SU-DHL-6 (cell line): ENCODE data around the gene PINK1.

ENCODE experiments used
- H2AFZ ChIP-seq: fragments of 200-600 bp; sonication (generic); 2 replicates; pipeline ENCODE4 v1.6.1; 2014; ENCODE audit warnings: low read depth, mild to moderate bottlenecking, moderate library complexity, mixed read lengths, antibody characterized with exemption, low read length; ENCODE audit not compliant: severe bottlenecking
- H3F3A ChIP-seq: fragments of 200-600 bp; shearing (Covaris generic); 2 replicates; pipeline ENCODE4 v1.6.0; 2016; ENCODE audit warnings: antibody characterized with exemption, mild to moderate bottlenecking; ENCODE audit not compliant: insufficient read depth
- H3K27ac ChIP-seq: fragments of 200-600 bp; sonication (generic); 2 replicates; pipeline ENCODE4 v1.5.1; 2016; ENCODE audit warnings: low read depth, mild to moderate bottlenecking, low read length, moderate library complexity, mixed read lengths
- H3K27me3 ChIP-seq: fragments of 200-600 bp; sonication (generic), shearing (Covaris generic); 2 replicates; pipeline ENCODE4 v1.6.0; 2014; ENCODE audit warnings: mild to moderate bottlenecking, low read length
- H3K36me3 ChIP-seq: fragments of 200-600 bp; sonication (generic); 2 replicates; pipeline ENCODE4 v1.6.1; 2014; ENCODE audit warnings: mild to moderate bottlenecking, low read length, mixed read lengths
- H3K4me2 ChIP-seq: fragments of 300-600, 200-600 bp; shearing (Covaris generic), sonication (generic); 2 replicates; pipeline ENCODE4 v1.6.0; 2014; ENCODE audit warnings: low read length, low read depth, mild to moderate bottlenecking; ENCODE audit not compliant: poor library complexity, severe bottlenecking
- H3K4me3 ChIP-seq: fragments of 200-600 bp; sonication (generic); 2 replicates; pipeline ENCODE4 v1.5.1; 2014; ENCODE audit warnings: antibody characterized with exemption, low read length, mild to moderate bottlenecking, mixed read lengths; ENCODE audit not compliant: insufficient read depth, poor library complexity, severe bottlenecking
- H3K79me2 ChIP-seq: fragments of 200-600 bp; sonication (generic); 2 replicates; pipeline ENCODE4 v1.6.1; 2014; ENCODE audit warnings: mild to moderate bottlenecking, low read length, moderate library complexity; ENCODE audit not compliant: insufficient read depth
- H3K9ac ChIP-seq: fragments of 200-600 bp; sonication (generic); 2 replicates; pipeline ENCODE4 v1.7.0; 2014; ENCODE audit warnings: mild to moderate bottlenecking, low read length
- H3K9me2 ChIP-seq: fragments of 200-600 bp; sonication (generic); replicated peaks from 2 replicates; pipeline ENCODE4 v1.6.1; 2014; ENCODE audit warnings: low read length; ENCODE audit not compliant: insufficient read depth
- H3K9me3 ChIP-seq: fragments of 200-600 bp; sonication (generic); 2 replicates; pipeline ENCODE4 v1.6.1; 2014; ENCODE audit warnings: low read length, mixed read lengths; ENCODE audit not compliant: insufficient read depth
- H4K20me1 ChIP-seq: fragments of 200-600 bp; sonication (generic); 2 replicates; pipeline ENCODE4 v1.6.1; 2014; ENCODE audit warnings: low read depth, mild to moderate bottlenecking, antibody characterized with exemption, low read length, moderate library complexity, mixed read lengths
- EZH2phosphoT487 ChIP-seq: fragments of 200-600 bp; sonication (generic), shearing (Covaris generic); conservative IDR thresholded peaks from 2 replicates; pipeline ENCODE4 v1.6.1; 2018; ENCODE audit warnings: mild to moderate bottlenecking, antibody characterized with exemption, low read length, moderate library complexity, mixed read lengths
- TF ChIP-seq, protein P1 (sequence below): fragments of 200-600 bp; sonication (generic); IDR thresholded peaks from one replicate; pipeline ENCODE4 v1.5.1; 2017; ENCODE audit warnings: antibody characterized with exemption, mild to moderate bottlenecking, low read length, moderate library complexity; ENCODE audit not compliant: insufficient read depth, poor library complexity, severe bottlenecking

PINK1 gene

DNA sequence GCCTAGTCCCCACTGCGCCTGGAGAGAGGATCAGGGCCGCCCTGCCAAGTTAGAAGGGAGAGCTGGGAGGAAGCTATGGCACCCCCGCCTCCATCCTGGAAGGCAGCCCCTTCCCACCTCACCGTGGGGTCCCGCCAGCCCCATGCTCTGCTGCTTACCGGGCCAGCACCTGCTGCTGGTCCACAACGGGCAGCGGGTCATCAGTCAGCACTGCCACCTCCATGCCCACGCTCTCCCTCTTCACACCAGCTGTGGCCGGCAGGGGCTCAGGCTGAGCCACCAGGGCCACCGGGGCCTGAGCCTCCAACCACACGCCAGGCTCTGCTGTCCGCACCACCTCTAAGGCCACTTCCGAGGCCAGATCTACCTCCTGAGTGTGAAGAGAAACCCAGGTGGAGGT lies 51.4 kb downstream of the PINK1 start:
- TF ChIP-seq, protein P1, sequence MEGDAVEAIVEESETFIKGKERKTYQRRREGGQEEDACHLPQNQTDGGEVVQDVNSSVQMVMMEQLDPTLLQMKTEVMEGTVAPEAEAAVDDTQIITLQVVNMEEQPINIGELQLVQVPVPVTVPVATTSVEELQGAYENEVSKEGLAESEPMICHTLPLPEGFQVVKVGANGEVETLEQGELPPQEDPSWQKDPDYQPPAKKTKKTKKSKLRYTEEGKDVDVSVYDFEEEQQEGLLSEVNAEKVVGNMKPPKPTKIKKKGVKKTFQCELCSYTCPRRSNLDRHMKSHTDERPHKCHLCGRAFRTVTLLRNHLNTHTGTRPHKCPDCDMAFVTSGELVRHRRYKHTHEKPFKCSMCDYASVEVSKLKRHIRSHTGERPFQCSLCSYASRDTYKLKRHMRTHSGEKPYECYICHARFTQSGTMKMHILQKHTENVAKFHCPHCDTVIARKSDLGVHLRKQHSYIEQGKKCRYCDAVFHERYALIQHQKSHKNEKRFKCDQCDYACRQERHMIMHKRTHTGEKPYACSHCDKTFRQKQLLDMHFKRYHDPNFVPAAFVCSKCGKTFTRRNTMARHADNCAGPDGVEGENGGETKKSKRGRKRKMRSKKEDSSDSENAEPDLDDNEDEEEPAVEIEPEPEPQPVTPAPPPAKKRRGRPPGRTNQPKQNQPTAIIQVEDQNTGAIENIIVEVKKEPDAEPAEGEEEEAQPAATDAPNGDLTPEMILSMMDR, result no peak
- TF ChIP-seq EZH2phosphoT487, result no peak
- H2AFZ ChIP-seq, result no peak overlapping the region
- no peak overlapping the region for H3K4me3 ChIP-seq
- no peaks in the 10 kb centered on the region for H3K36me3 ChIP-seq
- no peaks in the 10 kb centered on the region for H3K27me3 ChIP-seq
- no peaks in the 10 kb centered on the region for H3K9me3 ChIP-seq
- H3K9me2 ChIP-seq, result no peaks in the 10 kb centered on the region
- H4K20me1 ChIP-seq, result no peaks in the 10 kb centered on the region
- H3K79me2 ChIP-seq, result no peaks in the 10 kb centered on the region
- H3K4me2 ChIP-seq, result no peak overlapping the region
- no peak overlapping the region for H3K27ac ChIP-seq
- H3K9ac ChIP-seq, result no peak overlapping the region
- H3F3A ChIP-seq, result no peaks in the 10 kb centered on the region

DNA sequence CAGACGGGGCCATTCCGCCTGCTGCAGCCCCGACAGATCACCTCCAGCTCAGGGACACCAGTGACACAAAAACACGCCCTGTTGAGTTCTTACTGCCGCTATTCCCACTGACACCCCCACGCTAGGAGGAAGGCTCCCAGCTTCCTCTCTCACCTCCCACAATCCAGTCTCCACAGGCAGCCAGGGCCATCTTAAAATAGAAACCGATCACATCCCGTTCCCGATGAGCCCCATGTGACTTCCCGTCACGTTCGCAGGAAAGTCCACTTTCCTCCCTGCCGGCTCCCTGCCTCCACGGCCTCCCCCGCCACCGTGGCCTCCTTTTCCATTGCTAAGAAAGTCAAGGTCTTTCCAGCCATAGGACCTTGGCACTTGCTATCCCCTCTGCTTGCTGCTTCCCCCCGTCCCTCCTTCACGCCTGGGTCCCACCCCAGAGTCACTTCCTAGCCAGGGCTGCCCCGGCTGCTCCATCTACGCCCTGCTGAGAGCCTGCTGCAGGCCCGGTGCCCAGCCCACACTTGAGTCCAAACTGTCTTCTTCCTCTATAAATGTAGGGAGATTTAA lies 51.9 kb downstream of the PINK1 start:
- no peak overlapping the region for H3K9ac ChIP-seq
- no peak overlapping the region for H2AFZ ChIP-seq
- no peaks in the 10 kb centered on the region for H3F3A ChIP-seq
- no peaks in the 10 kb centered on the region for H3K36me3 ChIP-seq
- H3K79me2 ChIP-seq, result no peaks in the 10 kb centered on the region
- H3K9me2 ChIP-seq, result no peaks in the 10 kb centered on the region
- H3K4me3 ChIP-seq, result no peak overlapping the region
- H3K4me2 ChIP-seq, result no peak overlapping the region
- no peaks in the 10 kb centered on the region for H3K9me3 ChIP-seq
- TF ChIP-seq, protein P1, result no peak
- TF ChIP-seq EZH2phosphoT487, result no peak
- H3K27me3 ChIP-seq, result no peaks in the 10 kb centered on the region
- H3K27ac ChIP-seq, result no peak overlapping the region
- no peaks in the 10 kb centered on the region for H4K20me1 ChIP-seq

GRCh38 chr1:20685741-20686140 lies 52.5 kb downstream of the PINK1 start:
- H3K9me3 ChIP-seq, result no peaks in the 10 kb centered on the region
- H3K4me2 ChIP-seq, result no peak overlapping the region
- H3K4me3 ChIP-seq, result no peak overlapping the region
- no peak overlapping the region for H3K27ac ChIP-seq
- no peaks in the 10 kb centered on the region for H3K9me2 ChIP-seq
- no peaks in the 10 kb centered on the region for H3K36me3 ChIP-seq
- no peak overlapping the region for H2AFZ ChIP-seq
- H3K9ac ChIP-seq, result no peak overlapping the region
- no peaks in the 10 kb centered on the region for H3K79me2 ChIP-seq
- TF ChIP-seq EZH2phosphoT487, result no peak
- TF ChIP-seq, protein P1, result no peak
- no peaks in the 10 kb centered on the region for H3K27me3 ChIP-seq
- no peaks in the 10 kb centered on the region for H4K20me1 ChIP-seq
- H3F3A ChIP-seq, result no peaks in the 10 kb centered on the region
